Esophagus squamous epithelium (tissue), 5 donors: ENCODE measurements around the gene DIO3. TPM values are rescaled to one million over a fixed set of nuclear protein-coding genes. Genes with fewer than 3 reads are reported as not detected.

ENCODE experiments used
- DNase-seq: peaks from one replicate; lab custom pipeline; 2025; lab: John Stamatoyannopoulos, UW
- H3K27ac ChIP-seq, 4 donors: fragments of 200-600 bp; sonication (generic); one replicate each; pipeline ENCODE4 v1.5.1; 2016 to 2019; ENCODE audit warnings: mild to moderate bottlenecking in 1 of 4
- H3K27me3 ChIP-seq, 4 donors: fragments of 200-600 bp; sonication (generic); 1 replicate in 3 of 4; 2 replicates in 1 of 4; pipeline versions ENCODE4 v1.5.1 to v1.6.0; 2017 to 2021; ENCODE audit warnings: antibody characterized with exemption in 1 of 4
- H3K36me3 ChIP-seq, 3 donors: fragments of 200-600 bp; sonication (generic); one replicate each; pipeline ENCODE4 v1.5.1; 2016 to 2019
- H3K4me1 ChIP-seq, 3 donors: fragments of 200-600 bp; sonication (generic); one replicate each; pipeline ENCODE4 v1.5.1; 2017 to 2019
- H3K4me3 ChIP-seq, 4 donors: fragments of 200-600 bp; sonication (generic); 1 replicate in 3 of 4; 2 replicates in 1 of 4; pipeline ENCODE4 v1.5.1; 2016 to 2019; ENCODE audit warnings: mild to moderate bottlenecking in 2 of 4, moderate library complexity in 1 of 4
- H3K9me3 ChIP-seq, 3 donors: fragments of 200-600 bp; sonication (generic); one replicate each; pipeline ENCODE4 v1.5.1; 2016 to 2019
- POLR2A ChIP-seq, 4 donors: fragments of 450-650 bp; IDR thresholded peaks; one replicate each; pipeline ENCODE4 v1.6.1; 2017; ENCODE audit warnings: antibody characterized with exemption in 4 of 4, mild to moderate bottlenecking in 4 of 4, moderate library complexity in 3 of 4
- WGBS, 2 donors: methylation state at CpG; one replicate each; pipeline ENCODE4 v1.1.5; 2018; 5-methylcytosine and 5-hydroxymethylcytosine counted together
- intact Hi-C: fragments of 100-400 bp; cut with DNase I; formaldehyde crosslinking; loops from one replicate; pipeline ENCODE4 v1.15.0; 2022
- total RNA-seq, 4 donors: library from RNA; depleted of rRNA; stranded (reverse); fragments of >200 nt; gene quantifications; one replicate each; pipeline ENCODE4 v1.1.0, GENCODE V29; 2016
- TF ChIP-seq, protein P1 (sequence below), 6 experiments: fragments of 450-650 bp in 4 of 6; fragments of 200-600 bp in 2 of 6; sonication (generic) in 2 of 6; IDR thresholded peaks; one replicate each; pipeline ENCODE4 v1.5.1; 2016 to 2019; ENCODE audit warnings: antibody characterized with exemption in 6 of 6, mild to moderate bottlenecking in 4 of 6, moderate library complexity in 4 of 6
- donor health status: DM: yes; HTN: yes; CAD: no.

The DIO3 gene
- total RNA-seq, 4 donors from 2014 or later: 0.18 to 4.0 (median 0.53) TPM

DNA sequence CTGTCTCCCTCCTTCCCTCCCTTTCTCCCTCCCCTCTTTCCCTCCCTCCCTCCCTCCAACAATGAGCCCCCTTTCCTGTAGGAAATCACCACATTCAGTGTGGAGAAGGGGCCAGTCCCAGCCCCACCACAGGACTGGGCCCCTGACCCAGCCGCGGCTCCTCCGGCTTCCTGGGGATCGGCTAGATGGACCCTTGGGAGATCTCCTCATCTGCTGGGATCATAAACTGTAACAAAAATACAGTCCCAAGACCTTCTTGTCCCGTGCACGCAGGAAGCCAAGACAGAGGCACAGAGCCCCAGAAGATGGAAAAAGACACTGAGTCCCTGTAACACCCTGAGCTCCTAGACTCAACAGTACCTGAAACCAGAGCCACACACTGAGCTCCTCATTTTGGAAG is 23.9 kb downstream of the DIO3 start:
- DNase-seq: no peak
- Histone ChIP-seq H3K4me1 (no peaks in the 10 kb centered on the region), H3K4me3 (no peak overlapping the region), H3K27me3 (peaks cover 0 to 42% (median 0%) of the 10 kb centered on the region in 4 donors), H3K27ac (no peak overlapping the region), H3K36me3 (no peaks in the 10 kb centered on the region), H3K9me3 (no peaks in the 10 kb centered on the region)
- intact Hi-C loops: no loop called here
- 88 to 93% methylated on average over 6 of the region's 6 CpGs for WGBS, 2 donors
- TF ChIP-seq POLR2A (IDR thresholded peaks at IDR 0.05): no peak
- TF ChIP-seq, protein P1, sequence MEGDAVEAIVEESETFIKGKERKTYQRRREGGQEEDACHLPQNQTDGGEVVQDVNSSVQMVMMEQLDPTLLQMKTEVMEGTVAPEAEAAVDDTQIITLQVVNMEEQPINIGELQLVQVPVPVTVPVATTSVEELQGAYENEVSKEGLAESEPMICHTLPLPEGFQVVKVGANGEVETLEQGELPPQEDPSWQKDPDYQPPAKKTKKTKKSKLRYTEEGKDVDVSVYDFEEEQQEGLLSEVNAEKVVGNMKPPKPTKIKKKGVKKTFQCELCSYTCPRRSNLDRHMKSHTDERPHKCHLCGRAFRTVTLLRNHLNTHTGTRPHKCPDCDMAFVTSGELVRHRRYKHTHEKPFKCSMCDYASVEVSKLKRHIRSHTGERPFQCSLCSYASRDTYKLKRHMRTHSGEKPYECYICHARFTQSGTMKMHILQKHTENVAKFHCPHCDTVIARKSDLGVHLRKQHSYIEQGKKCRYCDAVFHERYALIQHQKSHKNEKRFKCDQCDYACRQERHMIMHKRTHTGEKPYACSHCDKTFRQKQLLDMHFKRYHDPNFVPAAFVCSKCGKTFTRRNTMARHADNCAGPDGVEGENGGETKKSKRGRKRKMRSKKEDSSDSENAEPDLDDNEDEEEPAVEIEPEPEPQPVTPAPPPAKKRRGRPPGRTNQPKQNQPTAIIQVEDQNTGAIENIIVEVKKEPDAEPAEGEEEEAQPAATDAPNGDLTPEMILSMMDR (IDR thresholded peaks at IDR 0.05): no peak

DNA sequence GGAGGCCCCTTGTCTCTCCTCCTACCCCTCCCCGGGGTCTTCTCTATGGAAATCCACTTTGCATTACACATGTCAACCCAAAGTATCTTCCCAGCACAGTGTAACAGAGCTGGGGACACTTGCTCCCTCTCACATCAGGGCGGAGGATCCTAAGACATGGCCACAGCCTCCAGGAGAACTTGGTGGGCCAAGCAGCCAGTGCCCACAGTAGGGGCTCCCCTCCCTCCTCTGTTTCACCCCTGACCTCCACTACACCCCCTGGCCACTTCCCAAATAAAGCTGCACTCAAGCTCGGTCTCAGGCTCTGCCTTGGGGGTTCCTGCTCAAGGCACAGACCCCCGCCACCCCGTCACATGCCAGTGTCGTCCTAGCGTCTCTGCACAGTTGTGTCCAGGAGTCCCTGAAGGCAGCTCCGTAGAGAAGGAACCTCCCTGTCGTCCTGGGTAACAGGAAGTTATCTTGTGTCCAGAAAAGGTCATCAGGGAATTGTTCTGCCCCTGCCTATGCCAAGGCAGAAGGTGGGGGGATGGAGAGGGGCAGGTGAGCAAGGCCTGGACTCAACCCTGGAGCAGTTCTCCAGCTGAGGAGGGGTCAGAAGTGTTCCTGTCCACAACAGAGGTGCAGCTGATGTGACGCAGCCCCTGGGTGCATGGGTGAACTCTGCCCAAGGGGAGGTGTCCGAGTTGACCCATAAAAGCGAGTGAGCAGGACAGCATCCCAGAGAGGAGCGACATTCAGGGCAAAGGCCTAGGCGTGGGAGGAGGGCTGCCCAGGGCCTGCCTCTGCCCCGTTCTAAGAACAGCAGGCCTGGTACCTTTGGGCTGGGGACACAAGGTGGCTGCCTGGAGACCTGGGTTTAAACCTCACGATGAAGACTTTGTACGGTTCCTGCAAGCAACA is 25.5 kb downstream of the DIO3 start:
- intact Hi-C loops: no loop called here
- peaks cover 0 to 30% (median 0%) of the 10 kb centered on the region in 4 donors for H3K27me3 ChIP-seq
- no peaks in the 10 kb centered on the region for H3K4me1 ChIP-seq
- no peak overlapping the region for H3K4me3 ChIP-seq
- no peaks in the 10 kb centered on the region for H3K9me3 ChIP-seq
- H3K36me3 ChIP-seq: no peaks in the 10 kb centered on the region
- no peak overlapping the region for H3K27ac ChIP-seq
- no peak for DNase-seq
- 83 to 84% methylated on average over 7 to 8 of the region's 17 CpGs for WGBS, 2 donors
- TF ChIP-seq POLR2A (IDR thresholded peaks at IDR 0.05): no peak
- TF ChIP-seq, protein P1 (IDR thresholded peaks at IDR 0.05): no peak

DNA sequence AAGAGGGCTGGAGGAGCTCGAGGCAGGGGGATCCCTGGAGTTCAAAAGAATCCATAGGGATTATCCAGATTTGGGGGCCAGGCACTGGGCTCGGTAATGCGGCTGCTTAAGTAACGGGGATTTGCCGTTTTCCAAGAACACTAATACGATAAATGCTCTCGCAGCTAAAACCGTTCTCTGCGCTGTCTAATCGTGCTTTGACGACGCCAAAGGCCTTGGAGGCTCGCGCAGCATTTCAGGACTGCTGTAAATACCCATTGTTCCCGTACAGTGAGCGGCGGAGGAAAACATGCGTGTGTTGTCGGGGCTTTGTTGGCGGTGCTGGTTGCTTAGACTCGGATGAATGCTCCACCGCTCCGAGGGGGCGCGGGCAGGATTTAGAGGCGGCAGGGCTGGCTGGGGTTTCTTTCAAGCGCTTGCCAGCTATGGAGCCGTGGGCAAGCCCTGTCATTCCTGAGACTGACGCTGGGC is 26.2 kb downstream of the DIO3 start:
- 87 to 90% methylated on average over 27 to 29 of the region's 29 CpGs for WGBS, 2 donors
- DNase-seq: no peak
- intact Hi-C loops: no loop called here
- no peaks in the 10 kb centered on the region for H3K4me1 ChIP-seq
- H3K9me3 ChIP-seq: no peaks in the 10 kb centered on the region
- peaks cover 0 to 28% (median 0%) of the 10 kb centered on the region in 4 donors for H3K27me3 ChIP-seq
- no peak overlapping the region for H3K27ac ChIP-seq
- H3K4me3 ChIP-seq: no peak overlapping the region
- no peak for TF ChIP-seq POLR2A (IDR thresholded peaks at IDR 0.05)
- TF ChIP-seq, protein P1 (IDR thresholded peaks at IDR 0.05): no peak
- no peaks in the 10 kb centered on the region for H3K36me3 ChIP-seq

DNA sequence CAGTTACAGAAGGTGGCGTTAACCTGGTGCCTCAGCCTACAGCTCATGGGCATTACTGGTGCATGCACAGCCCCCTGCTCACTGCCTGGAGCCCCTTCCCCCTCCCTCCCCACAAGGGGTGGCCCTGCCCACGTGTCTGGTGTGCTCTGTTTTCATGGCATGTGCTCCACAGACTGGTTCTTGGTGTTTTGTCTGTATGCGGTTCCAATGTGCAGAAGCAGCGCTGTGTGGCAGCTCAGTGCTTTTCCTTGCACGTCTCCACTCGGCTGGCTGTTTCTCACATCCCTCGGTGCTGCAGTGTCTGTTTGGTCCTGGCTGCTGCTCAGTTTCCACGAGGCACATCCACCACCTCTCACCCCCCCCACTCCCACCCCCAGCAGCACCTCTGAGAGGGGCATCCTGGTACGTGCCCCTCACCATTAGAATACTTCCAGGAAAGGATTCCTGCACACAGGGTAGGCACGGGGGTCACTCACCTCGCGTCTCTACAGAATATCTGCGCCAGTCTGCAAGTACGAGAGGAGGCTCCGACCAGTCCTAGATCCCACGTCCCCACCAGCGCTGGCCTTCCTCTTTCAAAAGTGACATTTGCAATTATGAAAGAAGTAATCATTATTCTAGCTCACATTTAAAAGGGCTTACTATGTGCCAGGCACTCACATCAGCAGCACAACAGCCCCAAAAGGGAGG is 27.1 kb downstream of the DIO3 start:
- WGBS, 2 donors: 69 to 77% methylated on average over 13 to 16 of the region's 17 CpGs
- DNase-seq: no peak
- Histone ChIP-seq H3K36me3 (no peaks in the 10 kb centered on the region), H3K27me3 (peaks cover 0 to 25% (median 0%) of the 10 kb centered on the region in 4 donors), H3K27ac (no peak overlapping the region), H3K9me3 (no peaks in the 10 kb centered on the region), H3K4me3 (no peak overlapping the region), H3K4me1 (no peaks in the 10 kb centered on the region)
- no peak for TF ChIP-seq POLR2A (IDR thresholded peaks at IDR 0.05)
- TF ChIP-seq, protein P1 (IDR thresholded peaks at IDR 0.05): no peak
- intact Hi-C loops: no loop called here

DNA sequence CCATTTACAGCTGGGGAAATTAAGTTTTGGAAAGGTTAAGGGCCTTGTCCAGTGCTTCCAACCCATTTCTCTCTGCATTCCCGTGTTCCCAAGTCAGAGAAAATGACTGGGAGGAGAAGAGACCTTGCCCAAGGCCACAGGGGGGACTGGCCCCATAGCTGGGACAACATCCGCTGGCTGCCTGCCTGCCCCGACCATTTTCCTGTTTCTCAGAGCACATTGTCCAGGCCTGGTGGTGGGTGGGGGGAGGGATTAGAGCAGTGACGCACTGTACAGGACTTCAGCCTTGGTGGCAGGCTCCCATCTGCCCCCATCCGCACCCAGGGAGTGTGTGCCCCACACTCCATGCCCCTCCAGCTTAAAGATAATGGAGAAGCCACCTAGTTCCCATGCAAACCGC is 27.7 kb downstream of the DIO3 start:
- Histone ChIP-seq H3K36me3 (no peaks in the 10 kb centered on the region), H3K27ac (no peak overlapping the region), H3K9me3 (no peaks in the 10 kb centered on the region), H3K4me3 (no peak overlapping the region), H3K27me3 (peaks cover 0 to 25% (median 0%) of the 10 kb centered on the region in 4 donors), H3K4me1 (no peaks in the 10 kb centered on the region)
- DNase-seq: no peak
- 73 to 79% methylated on average over 3 to 6 of the region's 6 CpGs for WGBS, 2 donors
- TF ChIP-seq, protein P1 (IDR thresholded peaks at IDR 0.05): no peak
- TF ChIP-seq POLR2A (IDR thresholded peaks at IDR 0.05): no peak
- intact Hi-C loops: no loop called here
